Gastrocnemius medialis (tissue), 4 donors: ENCODE measurements around the gene LINGO1.

Experiments used
- POLR2A ChIP-seq, 2 donors: fragments of 450-650 bp; IDR thresholded peaks; one replicate each; pipeline ENCODE4 v1.6.1; 2017; ENCODE audit warnings: antibody characterized with exemption in 2 of 2, mild to moderate bottlenecking in 2 of 2, moderate library complexity in 2 of 2
- TF ChIP-seq, protein P1 (sequence below), 5 experiments: fragments of 450-650 bp in 3 of 5; fragments of 200-600 bp in 2 of 5; sonication (generic) in 2 of 5; IDR thresholded peaks in 4 of 5; conservative IDR thresholded peaks in 1 of 5; 1 replicate in 4 of 5; 2 replicates in 1 of 5; pipeline ENCODE4 v1.5.1; 2016 to 2019; ENCODE audit warnings: antibody characterized with exemption in 5 of 5, mild to moderate bottlenecking in 3 of 5, moderate library complexity in 3 of 5

DNA sequence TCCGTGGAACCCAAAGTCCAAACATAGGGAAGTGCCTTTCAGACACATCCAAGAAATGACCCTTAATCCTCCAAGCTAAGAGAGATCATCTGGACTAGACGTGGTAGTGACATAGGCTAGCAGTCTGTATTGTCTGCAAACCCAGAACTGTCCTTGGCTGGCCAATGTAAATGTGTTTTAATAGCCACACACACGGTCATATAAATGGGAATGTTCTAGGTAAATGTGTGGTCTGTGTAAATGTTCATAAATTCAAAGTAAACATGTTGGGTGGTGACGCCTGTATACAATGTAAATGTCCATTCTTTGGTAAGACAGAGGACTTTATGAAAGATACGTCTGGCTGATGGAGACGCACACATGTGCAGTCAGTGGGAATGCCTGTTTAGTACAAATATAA, 16.3 kb upstream of the LINGO1 start:
- TF ChIP-seq, protein P1, sequence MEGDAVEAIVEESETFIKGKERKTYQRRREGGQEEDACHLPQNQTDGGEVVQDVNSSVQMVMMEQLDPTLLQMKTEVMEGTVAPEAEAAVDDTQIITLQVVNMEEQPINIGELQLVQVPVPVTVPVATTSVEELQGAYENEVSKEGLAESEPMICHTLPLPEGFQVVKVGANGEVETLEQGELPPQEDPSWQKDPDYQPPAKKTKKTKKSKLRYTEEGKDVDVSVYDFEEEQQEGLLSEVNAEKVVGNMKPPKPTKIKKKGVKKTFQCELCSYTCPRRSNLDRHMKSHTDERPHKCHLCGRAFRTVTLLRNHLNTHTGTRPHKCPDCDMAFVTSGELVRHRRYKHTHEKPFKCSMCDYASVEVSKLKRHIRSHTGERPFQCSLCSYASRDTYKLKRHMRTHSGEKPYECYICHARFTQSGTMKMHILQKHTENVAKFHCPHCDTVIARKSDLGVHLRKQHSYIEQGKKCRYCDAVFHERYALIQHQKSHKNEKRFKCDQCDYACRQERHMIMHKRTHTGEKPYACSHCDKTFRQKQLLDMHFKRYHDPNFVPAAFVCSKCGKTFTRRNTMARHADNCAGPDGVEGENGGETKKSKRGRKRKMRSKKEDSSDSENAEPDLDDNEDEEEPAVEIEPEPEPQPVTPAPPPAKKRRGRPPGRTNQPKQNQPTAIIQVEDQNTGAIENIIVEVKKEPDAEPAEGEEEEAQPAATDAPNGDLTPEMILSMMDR (IDR thresholded peaks at IDR 0.05 in 4 of 5, conservative IDR thresholded peaks at IDR 0.05 in 1 of 5), result no peak
- no peak for TF ChIP-seq POLR2A (IDR thresholded peaks at IDR 0.05)
